Measurements from ENCODE around the gene COL18A1. TPM values are rescaled to one million over a fixed set of nuclear protein-coding genes. Genes with fewer than 3 reads are reported as not detected.

COL18A1 gene
- total RNA-seq, 1 donor from 2014 or later, result 1,391 TPM

DNA sequence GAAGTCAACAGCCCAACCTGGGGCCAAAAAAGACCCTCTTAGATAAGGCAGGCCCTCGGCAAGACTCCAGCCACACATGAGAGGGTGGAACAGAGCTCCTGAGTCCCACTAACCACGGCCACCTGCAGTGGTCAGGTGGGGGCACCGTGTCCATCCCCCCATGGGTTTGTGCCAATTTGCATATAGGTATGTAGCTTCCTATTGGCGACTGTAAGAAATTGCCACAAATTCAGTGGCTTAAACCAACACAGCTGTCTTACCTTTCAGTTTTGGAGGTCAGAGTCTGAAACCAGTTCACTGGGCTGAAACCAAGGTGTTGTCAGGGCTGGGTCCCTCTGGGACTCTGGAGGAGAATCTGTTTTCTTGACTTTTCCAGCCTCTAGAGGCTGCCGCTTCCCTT is 59.3 kb downstream of the COL18A1 start:
- DNase-seq (ENCODE audit: extremely low read depth, low read depth, low spot score), result no peak

DNA sequence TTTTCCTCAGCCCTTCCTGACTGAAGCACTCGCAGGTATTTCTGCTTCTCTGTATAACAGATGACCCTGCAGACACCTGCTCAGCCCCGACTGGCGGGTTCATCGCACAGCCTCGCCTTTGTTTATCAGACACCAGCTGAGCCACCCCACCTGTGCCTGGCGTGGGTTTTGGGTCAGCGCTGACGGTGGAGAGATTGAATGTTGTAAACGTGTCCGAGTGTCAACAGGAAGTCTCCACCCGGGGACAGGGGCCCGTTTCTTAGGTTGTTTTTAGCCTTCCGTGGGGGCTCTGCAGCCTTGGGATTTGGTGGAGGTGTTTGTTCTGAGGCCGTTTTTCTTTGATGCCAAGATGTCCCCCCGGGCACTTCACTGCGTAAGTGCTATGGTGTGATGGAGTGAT is 60.1 kb downstream of the COL18A1 start:
- no peak for DNase-seq (ENCODE audit: extremely low read depth, low read depth, low spot score)

DNA sequence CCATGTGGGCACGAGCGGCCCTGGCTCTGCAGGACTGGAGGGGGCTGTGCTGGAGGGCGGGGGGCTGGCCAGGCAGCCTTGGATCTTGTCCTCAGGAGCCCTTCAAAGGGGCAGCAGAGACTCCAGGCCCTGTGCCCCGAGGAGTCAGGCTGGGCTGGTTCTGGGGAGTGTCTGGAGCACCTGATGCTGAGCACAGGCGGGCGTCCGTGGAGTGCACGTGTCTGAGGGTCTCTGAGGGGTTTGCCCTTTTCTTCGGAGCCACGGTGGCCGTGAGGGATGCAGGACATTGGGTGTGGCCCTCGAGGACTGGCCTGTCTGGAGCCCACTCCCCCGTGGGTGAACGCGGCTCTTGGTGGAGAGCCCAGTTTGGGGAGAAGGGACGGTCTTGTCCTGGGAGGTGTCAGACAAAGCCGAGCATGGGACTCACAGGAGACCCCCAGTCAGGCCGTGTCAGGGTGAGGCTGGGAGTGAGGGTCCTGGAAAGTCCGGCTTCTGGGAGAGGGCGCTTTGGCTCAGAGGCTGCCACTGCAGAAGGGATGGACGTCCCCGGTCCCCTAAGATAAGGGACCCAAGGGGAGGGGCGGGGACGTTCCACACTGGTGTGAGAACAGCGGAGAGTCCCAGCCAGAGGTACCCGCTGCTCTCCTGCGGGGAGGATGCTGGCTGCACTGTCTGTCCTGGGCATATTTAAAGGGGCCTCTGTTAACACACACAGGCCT is 60.8 kb downstream of the COL18A1 start:
- no peak for DNase-seq (ENCODE audit: extremely low read depth, low read depth, low spot score)

DNA sequence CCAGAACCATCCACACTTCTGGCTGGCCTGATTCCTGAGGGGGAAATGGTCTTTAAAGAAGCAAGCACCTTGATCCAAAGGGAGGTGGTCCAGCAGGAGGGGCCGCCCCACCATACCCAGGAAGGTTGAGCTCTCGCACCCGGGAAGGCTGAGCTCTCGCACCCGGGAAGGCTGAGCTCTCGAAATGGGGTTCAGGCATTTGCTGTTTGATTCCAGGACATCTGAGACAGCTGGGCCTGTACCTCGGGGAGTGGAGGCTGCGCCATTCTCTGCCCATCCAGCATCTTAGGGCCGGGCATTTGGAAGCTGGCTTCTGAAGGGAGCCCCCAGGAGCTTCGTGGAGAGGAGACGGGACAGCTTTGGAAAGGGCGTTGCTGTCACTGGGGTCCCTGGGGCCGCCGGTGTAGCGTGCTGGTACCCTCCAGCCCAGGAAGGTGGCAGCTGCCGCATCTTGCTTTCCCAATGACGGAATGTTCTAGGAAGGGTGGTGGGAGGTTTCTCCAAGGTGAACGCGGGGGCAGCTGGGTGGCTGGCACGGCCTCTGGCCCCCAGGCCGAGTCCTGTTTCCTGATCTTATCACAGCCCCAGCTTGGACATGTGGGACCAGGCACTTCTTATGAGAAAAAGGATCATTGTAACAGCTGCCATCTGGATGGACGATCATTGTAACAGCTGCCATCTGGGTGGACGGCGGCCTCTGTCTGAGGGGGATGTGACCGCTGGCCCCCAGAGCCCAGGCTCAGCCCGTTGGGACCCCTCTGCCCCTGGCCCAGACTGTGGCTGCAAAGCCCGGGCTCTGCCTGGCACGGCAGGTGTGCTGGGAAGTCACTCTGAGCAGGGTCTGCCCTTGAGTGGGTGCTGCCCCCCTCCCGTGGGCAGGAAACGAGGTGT is 61.6 kb downstream of the COL18A1 start:
- DNase-seq (ENCODE audit: extremely low read depth, low read depth, low spot score), result no peak

DNA sequence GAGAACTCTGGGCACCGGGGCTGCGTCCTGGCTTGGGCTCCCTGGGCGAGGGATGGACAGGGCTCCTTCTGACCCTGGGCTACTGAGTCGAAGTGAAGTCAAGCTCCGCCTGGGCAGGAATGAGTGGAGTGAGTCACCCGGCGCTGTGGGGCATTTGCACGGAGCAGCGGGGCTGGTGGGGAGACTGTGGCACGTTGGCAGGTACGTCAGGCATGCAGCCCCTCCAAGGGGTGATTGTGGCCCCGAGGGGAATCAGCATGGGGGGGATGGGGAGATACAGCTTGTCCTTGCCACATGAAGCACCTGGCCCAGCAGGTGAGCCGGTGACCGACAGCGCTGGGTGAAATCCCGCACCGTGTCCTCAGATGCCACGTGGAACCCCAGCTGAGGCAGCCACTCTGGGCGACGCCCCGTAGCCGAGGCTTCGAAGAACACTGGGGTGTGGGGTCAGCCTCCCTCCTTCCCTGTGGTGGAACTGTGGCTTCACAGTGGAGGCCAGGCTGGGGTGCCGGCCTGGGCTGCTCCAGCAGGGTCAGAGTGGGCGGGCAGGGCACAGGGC is 62.3 kb downstream of the COL18A1 start:
- DNase-seq (ENCODE audit: extremely low read depth, low read depth, low spot score), result no peak

DNA sequence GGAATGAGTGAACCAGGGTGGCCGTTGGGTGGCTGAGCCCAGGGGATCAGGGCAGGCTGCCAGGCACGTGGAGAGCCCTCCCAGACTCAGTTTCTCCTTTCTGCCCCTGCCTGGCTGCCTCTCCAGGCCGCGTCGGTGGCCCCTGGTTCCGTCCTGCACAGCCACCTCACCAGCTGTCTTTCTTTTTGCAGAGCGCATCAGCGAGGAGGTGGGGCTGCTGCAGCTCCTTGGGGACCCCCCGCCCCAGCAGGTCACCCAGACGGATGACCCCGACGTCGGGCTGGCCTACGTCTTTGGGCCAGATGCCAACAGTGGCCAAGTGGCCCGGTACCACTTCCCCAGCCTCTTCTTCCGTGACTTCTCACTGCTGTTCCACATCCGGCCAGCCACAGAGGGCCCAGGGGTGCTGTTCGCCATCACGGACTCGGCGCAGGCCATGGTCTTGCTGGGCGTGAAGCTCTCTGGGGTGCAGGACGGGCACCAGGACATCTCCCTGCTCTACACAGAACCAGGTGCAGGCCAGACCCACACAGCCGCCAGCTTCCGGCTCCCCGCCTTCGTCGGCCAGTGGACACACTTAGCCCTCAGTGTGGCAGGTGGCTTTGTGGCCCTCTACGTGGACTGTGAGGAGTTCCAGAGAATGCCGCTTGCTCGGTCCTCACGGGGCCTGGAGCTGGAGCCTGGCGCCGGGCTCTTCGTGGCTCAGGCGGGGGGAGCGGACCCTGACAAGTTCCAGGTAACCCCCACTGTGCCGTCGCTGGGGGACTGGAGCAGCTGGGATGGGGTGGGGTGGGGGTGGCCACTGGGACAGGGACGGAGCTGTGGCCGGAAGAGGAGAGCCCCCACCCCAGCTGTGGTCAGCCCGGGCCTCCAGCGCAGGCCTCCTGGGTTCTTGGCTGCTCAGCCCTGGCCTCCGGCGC is 63.3 kb downstream of the COL18A1 start:
- DNase-seq (ENCODE audit: extremely low read depth, low read depth, low spot score), result no peak

DNA sequence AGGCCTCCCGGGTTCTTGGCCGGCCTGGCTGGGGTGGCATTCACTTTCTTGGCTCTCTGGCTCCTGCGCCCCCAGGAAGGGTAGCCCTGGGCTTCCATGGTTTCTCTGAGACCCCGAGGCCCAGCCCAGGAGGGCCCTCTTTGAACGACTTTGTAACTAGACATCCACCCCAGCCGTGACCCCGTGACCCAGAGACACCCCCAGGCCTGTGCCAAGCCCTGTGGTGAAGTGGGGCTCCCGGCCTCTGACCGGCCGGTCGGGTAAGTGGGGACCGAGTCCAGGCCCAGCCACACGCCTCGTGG is 64.0 kb downstream of the COL18A1 start:
- no peak for DNase-seq (ENCODE audit: extremely low read depth, low read depth, low spot score)

DNA sequence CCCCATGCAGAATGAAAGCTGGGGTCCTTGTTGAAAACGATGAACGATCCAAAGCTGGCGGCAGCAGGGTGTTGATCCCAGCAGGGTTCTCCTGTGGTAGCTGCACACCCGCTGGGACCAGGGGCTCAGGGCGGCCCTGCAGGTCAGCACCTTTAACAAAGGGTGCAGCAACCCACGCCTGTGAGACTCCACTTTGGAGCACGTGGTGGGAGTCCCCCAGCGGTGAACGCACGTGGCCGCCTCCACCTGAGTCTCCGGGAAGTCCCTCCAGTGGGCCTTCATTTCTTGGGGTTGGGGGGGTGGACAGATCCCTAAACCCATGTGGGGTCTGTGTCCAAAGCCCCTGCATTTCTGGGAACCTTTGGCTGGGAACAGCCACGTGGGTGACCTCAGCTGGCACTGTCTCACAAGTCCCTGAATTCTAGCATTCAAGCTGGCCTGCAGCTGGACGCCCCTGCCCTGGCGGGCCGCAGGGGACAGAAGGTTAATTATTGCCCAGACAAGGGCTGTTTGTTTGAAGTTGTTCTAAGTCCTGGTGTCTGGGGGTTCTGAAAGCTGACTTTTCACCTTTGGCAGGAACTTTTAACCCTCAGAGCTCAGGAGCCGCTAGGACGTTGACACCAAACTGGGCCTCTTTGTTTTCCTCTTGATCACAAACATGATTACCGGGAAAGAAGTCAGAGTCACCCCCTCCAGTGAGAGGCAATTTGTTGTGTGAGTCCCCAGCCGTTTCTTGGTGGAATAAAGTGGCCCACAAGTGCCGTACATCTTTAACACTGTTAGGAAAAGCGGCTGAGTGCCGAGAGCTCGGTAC is 64.5 kb downstream of the COL18A1 start:
- no peak for DNase-seq (ENCODE audit: extremely low read depth, low read depth, low spot score)

DNA sequence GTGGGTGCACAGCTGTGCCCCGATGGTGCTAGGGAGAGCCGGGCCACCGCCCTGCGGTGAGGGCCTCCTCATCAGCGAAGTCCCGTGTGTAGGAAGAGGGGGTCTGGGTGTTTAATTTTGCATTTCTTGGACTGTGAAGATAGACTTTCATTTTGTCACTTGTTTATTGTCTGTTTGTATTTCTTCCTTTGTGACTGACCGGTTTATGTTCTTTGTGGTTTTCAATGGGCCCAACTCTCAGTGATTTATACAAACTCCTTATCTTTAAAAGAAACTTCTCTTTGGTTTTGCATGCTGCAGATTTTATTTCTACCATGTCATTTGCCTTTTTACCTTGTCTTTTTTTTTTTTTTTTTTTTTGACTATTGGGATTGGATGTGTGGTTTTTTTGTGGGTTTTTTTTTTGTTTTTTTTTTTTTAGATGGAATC is 65.1 kb downstream of the COL18A1 start:
- DNase-seq (ENCODE audit: extremely low read depth, low read depth, low spot score), result no peak

DNA sequence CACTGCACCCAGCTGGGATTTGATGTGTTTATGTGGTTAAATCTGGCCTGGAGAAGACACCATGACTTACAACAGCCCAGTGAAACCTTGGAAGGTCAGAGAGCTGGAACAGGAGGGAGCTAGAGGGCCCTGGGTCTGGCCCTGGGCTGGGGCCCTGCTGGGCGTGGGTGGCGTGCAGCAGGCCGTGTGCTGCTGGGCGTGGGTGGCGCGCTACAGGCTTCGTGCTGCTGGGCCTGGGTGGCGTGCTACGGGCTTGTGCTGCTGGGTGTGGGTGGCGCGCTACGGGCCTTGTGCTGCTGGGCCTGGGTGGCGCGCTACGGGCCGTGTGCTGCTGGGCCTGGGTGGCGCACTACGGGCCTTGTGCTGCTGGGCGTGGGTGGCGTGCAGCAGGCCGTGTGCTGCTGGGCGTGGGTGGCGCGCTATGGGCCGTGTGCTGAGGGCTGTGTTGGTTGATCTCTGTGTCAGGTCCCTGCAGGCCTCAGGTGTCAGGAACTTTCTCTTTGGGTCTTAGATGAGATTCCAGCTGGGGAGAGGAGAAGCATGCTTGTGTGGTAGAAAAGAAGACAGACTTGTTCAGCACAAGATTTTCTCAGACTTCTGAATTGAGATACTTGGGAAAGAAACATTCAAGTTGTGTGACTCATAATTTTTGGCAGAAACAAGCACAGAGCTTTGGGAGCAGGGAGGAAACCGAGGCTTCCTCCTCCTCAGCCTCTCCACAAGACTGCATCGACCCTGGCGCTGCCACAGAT is 66.0 kb downstream of the COL18A1 start:
- peak; percentile 60 for DNase-seq (ENCODE audit: extremely low read depth, low read depth, low spot score)

DNA sequence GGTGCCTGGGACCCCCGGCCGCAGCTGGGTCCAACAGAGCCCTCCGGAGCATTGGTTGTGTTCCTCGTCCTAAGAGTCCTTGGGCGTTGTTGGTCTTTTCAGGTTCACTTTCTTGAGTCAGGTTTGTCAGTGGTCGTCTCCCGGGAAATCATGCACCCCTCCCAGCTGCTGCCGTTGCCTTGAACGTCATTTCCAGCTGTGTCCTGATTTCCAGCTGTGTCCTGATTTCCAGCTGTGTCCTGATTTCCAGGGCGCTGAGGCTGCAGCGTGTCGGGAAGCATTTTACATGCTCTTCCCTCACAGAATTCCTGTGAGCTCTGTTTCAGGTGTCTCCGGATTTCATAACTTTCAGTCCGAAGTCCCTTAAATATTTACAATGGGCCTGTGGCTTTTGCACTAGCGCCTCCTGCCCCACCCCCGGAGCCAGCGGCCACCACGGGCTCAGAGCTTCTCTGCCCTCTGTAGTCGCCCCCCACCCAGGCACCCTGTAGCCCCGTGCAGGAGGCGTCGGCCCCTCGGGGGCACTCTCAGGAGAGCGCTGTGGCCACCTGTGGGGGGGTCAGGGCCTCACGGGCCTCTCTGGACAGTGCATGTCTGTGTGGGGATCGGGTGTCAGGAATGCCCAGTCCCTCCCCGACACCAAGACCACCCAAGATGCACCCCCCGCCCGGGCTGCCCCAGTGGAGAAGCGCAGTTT is 66.7 kb downstream of the COL18A1 start:
- no peak for DNase-seq (ENCODE audit: extremely low read depth, low read depth, low spot score)

DNA sequence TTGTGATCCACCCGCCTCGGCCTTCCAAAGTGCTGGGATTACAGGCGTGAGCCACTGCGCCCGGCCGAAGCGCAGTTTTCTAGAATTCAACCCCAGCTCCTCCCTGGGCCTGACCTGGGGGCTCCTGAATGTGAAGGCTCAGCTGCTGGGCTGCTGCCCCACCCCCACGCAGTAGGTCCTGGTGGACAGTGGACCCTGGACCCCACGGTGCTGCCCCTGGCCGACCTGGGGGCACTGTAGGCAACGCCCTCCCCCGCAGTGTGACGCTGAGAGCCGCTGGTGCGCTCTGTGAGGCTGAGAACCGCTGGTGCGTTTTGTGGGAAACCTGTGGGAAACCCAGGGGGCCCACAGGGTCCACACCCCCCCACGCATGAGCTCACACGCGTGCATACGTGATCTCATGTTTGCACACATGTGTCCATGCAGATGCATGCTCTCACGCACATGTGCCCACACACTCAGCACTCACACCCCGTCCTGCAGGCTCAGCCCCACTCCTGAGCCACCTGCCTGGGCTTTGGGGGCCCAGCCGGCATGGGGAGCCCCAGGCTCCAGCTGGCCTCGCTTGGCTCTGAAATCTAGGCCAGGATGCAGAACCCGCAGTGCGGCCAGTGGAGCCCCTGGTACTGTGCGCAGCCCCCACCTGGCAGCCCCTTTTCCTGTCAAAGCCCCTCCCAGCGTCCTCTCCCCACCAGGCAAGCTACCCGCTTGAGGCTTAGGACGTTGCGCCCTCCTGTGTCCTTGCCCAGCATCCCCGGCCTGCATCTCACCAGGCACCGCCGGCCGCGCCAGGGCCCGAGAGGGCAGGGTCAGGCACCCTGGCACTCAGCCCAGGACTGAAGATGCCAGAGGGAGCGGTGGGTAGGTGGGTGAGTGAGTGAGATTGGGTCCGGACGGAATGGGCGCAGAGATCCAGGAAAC is 67.7 kb downstream of the COL18A1 start:
- no peak for DNase-seq (ENCODE audit: extremely low read depth, low read depth, low spot score)

DNA sequence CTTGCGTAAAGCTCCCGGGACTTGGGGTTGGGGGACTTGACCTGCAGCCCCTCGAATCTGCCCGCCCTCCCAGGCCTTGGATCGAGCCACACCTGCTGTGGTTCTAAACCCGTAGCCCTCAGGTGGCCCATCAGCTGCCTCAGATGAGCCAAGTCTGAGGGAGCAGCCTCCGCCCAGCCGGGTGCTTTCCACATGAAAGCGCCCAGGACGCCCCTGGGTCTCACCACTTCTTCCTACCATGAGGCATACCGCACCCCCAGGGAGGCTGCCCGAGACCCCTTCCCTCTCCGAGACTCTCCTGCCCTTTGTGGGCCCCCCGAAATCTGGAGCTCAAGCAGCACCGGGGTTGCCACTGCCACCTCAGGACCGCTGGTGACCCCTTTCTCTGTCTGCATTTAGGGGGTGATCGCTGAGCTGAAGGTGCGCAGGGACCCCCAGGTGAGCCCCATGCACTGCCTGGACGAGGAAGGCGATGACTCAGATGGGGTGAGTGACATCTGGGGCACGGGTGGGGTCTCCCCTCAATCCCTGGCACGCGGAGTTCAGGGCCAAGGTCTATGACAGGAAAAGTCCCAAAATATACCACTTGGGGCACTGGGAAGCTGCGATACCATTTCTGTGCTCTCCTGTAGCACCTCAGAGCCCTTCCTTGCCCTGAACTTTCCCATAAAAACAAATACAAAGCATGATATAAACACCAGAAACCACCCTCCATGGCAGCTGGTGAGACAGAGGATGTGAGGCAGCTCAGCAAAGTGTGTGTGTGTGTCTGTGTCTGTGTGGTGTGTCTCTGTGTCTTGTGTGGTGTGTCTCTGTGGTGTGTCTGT is 68.7 kb downstream of the COL18A1 start:
- DNase-seq (ENCODE audit: extremely low read depth, low read depth, low spot score), result no peak

DNA sequence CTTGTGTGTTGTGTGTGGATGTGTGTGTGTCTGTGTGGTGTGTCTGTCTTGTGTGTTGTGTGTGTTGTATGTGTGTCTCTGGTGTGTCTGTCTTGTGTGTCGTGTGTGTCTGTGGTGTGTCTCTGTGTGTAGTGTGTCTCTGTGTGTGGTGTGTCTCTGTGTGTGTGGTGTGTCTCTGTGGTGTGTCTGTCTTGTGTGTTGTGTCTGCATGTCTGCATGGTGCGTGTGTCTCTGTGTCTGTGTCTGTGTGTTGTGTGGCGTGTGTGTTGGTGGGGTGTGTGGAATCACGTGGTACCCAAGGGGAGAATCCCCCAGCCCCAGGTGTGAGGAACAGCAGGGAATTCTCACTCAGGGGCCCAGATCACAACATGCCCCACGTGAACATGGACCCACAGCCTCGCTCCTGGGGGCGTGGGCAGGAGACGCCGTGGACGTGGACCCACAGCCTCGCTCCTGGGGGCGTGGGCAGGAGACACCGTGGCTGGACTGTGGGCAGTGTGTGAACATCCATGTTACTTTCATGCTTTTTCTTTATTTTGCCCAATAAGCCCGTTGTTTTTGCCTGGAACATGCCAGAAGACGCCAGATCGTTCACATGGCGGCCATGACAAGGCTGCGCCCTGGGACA is 69.5 kb downstream of the COL18A1 start:
- DNase-seq (ENCODE audit: extremely low read depth, low read depth, low spot score), result no peak

DNA sequence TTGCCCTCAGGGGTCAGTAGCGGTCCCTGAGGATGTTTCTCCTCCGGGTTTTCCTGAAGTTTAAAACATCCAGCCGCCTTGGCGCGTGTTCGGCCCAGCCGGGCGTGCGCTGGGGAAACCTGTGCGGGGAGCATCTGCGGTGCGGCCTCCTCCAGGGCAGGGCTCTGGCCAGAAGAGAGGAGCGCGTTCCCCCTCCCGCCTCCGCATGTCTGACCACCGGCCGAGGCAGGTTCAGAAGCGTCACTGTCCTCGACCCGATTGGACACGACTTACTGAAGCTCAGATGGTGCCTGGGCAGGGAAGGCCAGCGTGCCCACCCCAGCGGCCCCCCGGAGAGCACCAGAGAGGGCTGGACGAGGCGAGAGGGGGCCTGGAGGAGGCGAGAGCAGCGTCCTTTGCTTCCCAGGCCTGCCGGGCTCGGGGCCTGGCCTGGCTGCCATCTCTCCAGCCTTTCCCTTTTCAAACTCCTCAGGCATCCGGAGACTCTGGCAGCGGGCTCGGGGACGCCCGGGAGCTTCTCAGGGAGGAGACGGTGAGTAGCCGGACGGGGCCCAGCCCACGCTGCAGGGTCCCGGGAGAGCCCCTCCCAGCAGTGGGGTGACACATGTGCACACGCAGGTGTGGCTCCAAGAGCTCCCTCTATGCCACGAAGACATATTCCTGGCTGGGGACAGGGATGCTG is 70.2 kb downstream of the COL18A1 start:
- no peak for DNase-seq (ENCODE audit: extremely low read depth, low read depth, low spot score)

All from glomerular endothelial cell (primary cell).